GM18505 (cell line): ENCODE data around the gene ALAS2.
"Not testable (repeated sequence)": the region's sequence is repeated elsewhere in the genome, so short reads cannot be mapped to it uniquely, and the experiment has no call there.

Experiments
- ATAC-seq: cut with Tn5 transposase; IDR thresholded peaks from one replicate; pipeline ENCODE4 v1.9.1; 2021; ENCODE audit not compliant: unreplicated experiment
- POLR2A ChIP-seq: IDR thresholded peaks from 4 replicates; pipeline ENCODE4 v1.6.1; 2011; ENCODE audit warnings: borderline replicate concordance; ENCODE audit not compliant: insufficient read depth, insufficient read length; ENCODE audit errors: extremely low read depth

The ALAS2 gene

DNA sequence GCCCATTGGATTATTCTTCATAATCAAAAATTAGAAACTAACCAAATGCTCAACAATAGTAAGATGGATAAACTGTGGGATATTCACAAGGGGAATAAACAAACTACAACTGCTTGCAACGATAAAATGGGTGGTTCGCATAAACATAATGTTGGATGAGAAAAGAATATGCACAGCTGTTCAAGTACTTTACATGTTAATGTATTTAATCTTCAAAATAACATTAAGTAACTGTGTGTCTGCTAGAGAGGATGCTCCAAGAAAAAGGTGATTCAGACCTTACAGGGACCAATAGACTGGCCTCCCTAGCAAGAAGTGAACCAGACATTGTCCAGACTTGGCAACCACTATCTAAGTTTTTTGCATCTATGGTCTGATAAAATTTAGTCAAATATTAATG, 39.1 kb downstream of the ALAS2 start:
- no peak for ATAC-seq
- no peak for TF ChIP-seq POLR2A

GRCh38 chrX:54983306-54983705, 47.5 kb downstream of the ALAS2 start:
- ATAC-seq, result not testable (repeated sequence)

- ATAC-seq, result no peak
- TF ChIP-seq POLR2A, result no peak
These were observed 50.4 kb downstream of the ALAS2 start for GRCh38 chrX:54980334-54980733.

DNA sequence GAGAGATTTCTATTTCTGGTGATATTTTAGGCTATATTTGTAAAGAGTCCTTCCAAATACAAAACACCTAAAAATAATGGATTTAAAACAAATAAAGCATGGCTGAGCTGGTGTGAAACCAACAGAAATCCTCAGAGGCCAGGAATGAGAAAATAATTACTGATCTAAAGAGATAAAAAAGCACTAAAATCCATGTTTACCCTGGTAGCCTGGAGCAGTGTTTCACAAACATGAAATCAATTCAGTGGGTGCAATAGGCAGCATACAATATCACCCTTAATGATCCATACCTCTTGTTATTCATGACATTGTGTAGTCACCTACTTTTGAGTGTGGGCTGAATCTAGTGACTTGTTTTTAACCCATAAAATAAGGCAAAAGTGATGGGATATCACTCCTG, 51.3 kb downstream of the ALAS2 start:
- TF ChIP-seq POLR2A, result no peak
- ATAC-seq, result no peak

- no peak for TF ChIP-seq POLR2A
- ATAC-seq, result no peak
These were observed 52.3 kb downstream of the ALAS2 start for GRCh38 chrX:54978448-54978847.

GRCh38 chrX:54977387-54977786, 53.4 kb downstream of the ALAS2 start:
- no peak for TF ChIP-seq POLR2A
- no peak for ATAC-seq

DNA sequence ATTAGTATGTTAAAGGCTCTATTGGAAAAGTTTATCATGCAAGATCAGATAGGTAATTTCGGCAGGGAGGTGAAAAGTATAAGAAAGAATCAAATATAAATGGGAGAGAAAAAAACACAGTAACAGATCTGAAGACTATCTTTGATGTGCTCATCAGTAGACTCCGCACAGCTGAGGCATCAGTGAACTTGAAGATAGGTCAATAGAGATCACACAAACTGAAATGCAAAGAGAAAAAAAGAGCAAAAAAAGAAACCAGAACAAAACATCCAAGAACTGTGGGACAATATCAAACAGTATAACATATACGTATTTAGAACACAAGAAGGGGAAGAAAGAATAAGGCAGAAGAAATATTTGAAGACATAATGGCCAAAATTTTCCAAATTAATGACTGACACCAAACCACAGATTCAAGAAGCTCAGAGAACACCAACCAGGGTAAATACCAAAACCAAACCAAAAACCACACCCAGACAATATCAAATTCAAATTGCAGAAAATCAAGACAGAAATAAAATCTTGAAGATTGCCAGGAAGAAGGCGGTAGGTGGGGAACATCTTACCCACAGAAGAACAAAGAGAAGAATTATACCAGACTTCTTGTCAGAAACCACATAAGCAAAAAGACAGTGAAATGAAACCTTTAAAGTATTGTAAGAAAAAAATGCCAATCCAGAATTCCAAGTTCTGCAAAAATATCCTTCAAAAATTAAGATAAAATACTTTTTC, 65.8 kb downstream of the ALAS2 start:
- ATAC-seq, result no peak
- TF ChIP-seq POLR2A, result no peak

DNA sequence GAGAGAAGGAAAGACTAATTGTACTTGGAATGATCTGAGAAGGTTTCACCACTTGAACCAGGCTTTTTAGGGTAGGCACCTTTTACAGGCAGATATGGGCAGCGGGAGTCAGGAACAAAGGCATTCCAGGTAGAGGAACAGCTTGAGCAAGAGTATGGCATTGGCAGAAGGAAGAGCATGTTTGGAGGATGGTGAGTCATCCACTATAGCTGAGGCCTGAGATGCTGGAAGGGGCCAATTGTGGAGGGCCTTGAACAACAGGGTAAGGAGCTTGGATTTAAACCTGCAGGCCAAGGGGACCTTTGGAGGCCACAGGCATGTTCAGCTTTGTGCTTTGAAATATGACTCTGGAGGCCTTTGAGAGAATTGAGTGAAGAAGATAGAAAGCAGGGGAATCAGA, 69.0 kb downstream of the ALAS2 start:
- ATAC-seq, result no peak
- no peak for TF ChIP-seq POLR2A
